GM12878 (cell line): ENCODE data around the gene LDOC1. TPM values are rescaled to one million over a fixed set of nuclear protein-coding genes. Genes with fewer than 3 reads are reported as not detected.

Experiments
- ATAC-seq: fragments of 200-7000 bp; cut with Tn5 transposase; 3 replicates; pipeline ENCODE4 v1.9.1; 2020; ENCODE audit warnings: mild to moderate bottlenecking, moderate library complexity
- BruUV-seq: library from RNA; stranded (reverse); fragments of 400-500 nt; replicated peaks from 2 replicates; lab custom pipeline; 2021; lab: Mats Ljungman, UMichigan
- CTCF ChIA-PET: fragments of 300-600 bp; sonication (Branson Sonifier 250); formaldehyde crosslinking; extraction: SDS; loops from one replicate; lab custom pipeline; 2021; ENCODE audit warnings: inconsistent platforms; lab: Yijun Ruan, JAX
- POLR2A ChIA-PET: fragments of 350-600 bp; formaldehyde crosslinking; extraction: SDS; loops from one replicate; lab custom pipeline; 2021; ENCODE audit warnings: inconsistent platforms; lab: Charles Lee
- RAD21 ChIA-PET: fragments of 300-600 bp; sonication (Branson Sonifier 250); formaldehyde crosslinking; loops from one replicate; lab custom pipeline; 2023; ENCODE audit warnings: antibody characterized with exemption; ENCODE audit not compliant: unreplicated experiment; lab: Charles Lee
- SMC1A ChIA-PET: fragments of 300-600 bp; sonication (Branson Sonifier 250); formaldehyde crosslinking; loops from one replicate; lab custom pipeline; 2023; ENCODE audit not compliant: unreplicated experiment, uncharacterized antibody; lab: Charles Lee
- DNase-seq: peaks from one replicate; pipeline ENCODE4 v3.0.0-alpha.2; 2011; ENCODE audit warnings: low read depth, low spot score
- FAIRE-seq: peaks from 3 replicates; lab custom pipeline; 2011; peaks lifted over from hg19 to GRCh38; lab: Jason Lieb, UNC
- H2AFZ ChIP-seq: 2 replicates; pipeline ENCODE4 v1.6.0; 2011; ENCODE audit warnings: low read depth, low read length, control low read depth; ENCODE audit not compliant: control insufficient read depth
- H3K27ac ChIP-seq: 2 replicates; pipeline ENCODE4 v1.5.1; 2011; ENCODE audit warnings: control low read depth; ENCODE audit not compliant: control insufficient read depth, insufficient read depth
- H3K27me3 ChIP-seq, 2 experiments: replicated peaks in 1 of 2; 2 replicates each; pipeline versions ENCODE4 v1.6.0 to v1.6.1; 2011; ENCODE audit warnings: low read length in 1 of 2; ENCODE audit not compliant: control insufficient read depth in 2 of 2, insufficient read depth in 2 of 2
- H3K36me3 ChIP-seq, 2 experiments: 2 replicates each; pipeline ENCODE4 v1.5.1; 2011; ENCODE audit warnings: low read length in 1 of 2; ENCODE audit not compliant: control insufficient read depth in 2 of 2, insufficient read depth in 2 of 2
- H3K4me1 ChIP-seq: 2 replicates; pipeline ENCODE4 v1.6.1; 2011; ENCODE audit warnings: mild to moderate bottlenecking, low read length, moderate library complexity, mixed read lengths; ENCODE audit not compliant: control insufficient read depth, insufficient read depth
- H3K4me2 ChIP-seq: 2 replicates; pipeline ENCODE4 v1.6.0; 2011; ENCODE audit warnings: control low read depth; ENCODE audit not compliant: control insufficient read depth, insufficient read depth
- H3K4me3 ChIP-seq: fragments of 200-600 bp; sonication (generic); 2 replicates; pipeline ENCODE4 v1.5.1; 2016
- H3K79me2 ChIP-seq: 2 replicates; pipeline ENCODE4 v1.6.0; 2011; ENCODE audit warnings: low read length; ENCODE audit not compliant: control insufficient read depth, insufficient read depth
- H3K9ac ChIP-seq: 2 replicates; pipeline ENCODE4 v1.8.0; 2011; ENCODE audit warnings: low read length, control low read depth, mixed read lengths; ENCODE audit not compliant: control insufficient read depth, insufficient read depth
- H3K9me3 ChIP-seq: replicated peaks from 3 replicates; pipeline ENCODE4 v1.5.1; 2011; ENCODE audit warnings: mild to moderate bottlenecking, low read length; ENCODE audit not compliant: control insufficient read depth, insufficient read depth
- H4K20me1 ChIP-seq: 2 replicates; pipeline ENCODE4 v1.6.0; 2011; ENCODE audit not compliant: control insufficient read depth, insufficient read depth
- BCL3 ChIP-seq: IDR thresholded peaks from 2 replicates; pipeline ENCODE4 v1.6.1; 2011; ENCODE audit warnings: borderline replicate concordance, low read depth, mild to moderate bottlenecking, moderate library complexity, low read length; ENCODE audit not compliant: insufficient read depth, poor library complexity, severe bottlenecking
- BMI1 ChIP-seq: fragments of 450-650 bp; IDR thresholded peaks from 2 replicates; pipeline ENCODE4 v1.6.1; 2016; ENCODE audit warnings: mild to moderate bottlenecking, moderate library complexity, borderline replicate concordance
- CBFB ChIP-seq: IDR thresholded peaks from 2 replicates; pipeline ENCODE4 v1.6.1; 2016; ENCODE audit warnings: antibody characterized with exemption, low read depth
- CHD2 ChIP-seq: IDR thresholded peaks from 2 replicates; pipeline ENCODE4 v1.6.1; 2011; ENCODE audit warnings: low read depth, low read length, improper control_type of control experiment, borderline replicate concordance
- E2F4 ChIP-seq: IDR thresholded peaks from 2 replicates; pipeline ENCODE4 v1.6.1; 2012; ENCODE audit warnings: low read depth, low read length, improper control_type of control experiment
- EED ChIP-seq: sonication (generic); IDR thresholded peaks from 2 replicates; pipeline ENCODE4 v1.6.1; 2016; ENCODE audit warnings: antibody characterized with exemption, low read depth
- EP300 ChIP-seq, 2 experiments: fragments of 150-350 bp in 1 of 2; IDR thresholded peaks; 2 replicates each; pipeline ENCODE4 v1.6.1; 2011 to 2012; ENCODE audit warnings: low read depth in 2 of 2, low read length in 2 of 2, borderline replicate concordance in 1 of 2, improper control_type of control experiment in 1 of 2, inconsistent platforms in 1 of 2; ENCODE audit not compliant: control insufficient read depth in 1 of 2
- HSF1 ChIP-seq: fragments of 150-350 bp; IDR thresholded peaks from 2 replicates; pipeline ENCODE4 v1.6.1; 2014; ENCODE audit warnings: mild to moderate bottlenecking, low read depth, low read length
- POLR2A ChIP-seq: IDR thresholded peaks from 2 replicates; pipeline ENCODE4 v1.6.1; 2011; ENCODE audit warnings: low read depth, mild to moderate bottlenecking, low read length
- POLR2AphosphoS5 ChIP-seq: IDR thresholded peaks from 2 replicates; pipeline ENCODE4 v1.6.1; 2011; ENCODE audit warnings: mild to moderate bottlenecking, low read length, inconsistent platforms
- RAD21 ChIP-seq: IDR thresholded peaks from 2 replicates; pipeline ENCODE4 v1.6.1; 2011; ENCODE audit warnings: mild to moderate bottlenecking, low read depth, low read length, moderate library complexity; ENCODE audit not compliant: insufficient read depth
- RB1 ChIP-seq: fragments of 450-650 bp; formaldehyde crosslinking; IDR thresholded peaks from 2 replicates; pipeline ENCODE4 v1.6.1; 2017; ENCODE audit warnings: mild to moderate bottlenecking, borderline replicate concordance
- TARDBP ChIP-seq: IDR thresholded peaks from 2 replicates; pipeline ENCODE4 v1.6.1; 2016; ENCODE audit warnings: borderline replicate concordance
- TBL1XR1 ChIP-seq: IDR thresholded peaks from 2 replicates; pipeline ENCODE4 v1.6.1; 2012; ENCODE audit warnings: low read depth, low read length, improper control_type of control experiment
- USF1 ChIP-seq: IDR thresholded peaks from 2 replicates; pipeline ENCODE4 v1.6.1; 2011; ENCODE audit warnings: borderline replicate concordance, low read depth, mild to moderate bottlenecking, moderate library complexity, mixed read lengths, low read length; ENCODE audit not compliant: insufficient read depth; ENCODE audit errors: extremely low read length
- ZNF217 ChIP-seq: fragments of 450-650 bp; IDR thresholded peaks from 2 replicates; pipeline ENCODE4 v1.6.1; 2017; ENCODE audit warnings: antibody characterized with exemption, mild to moderate bottlenecking
- ZNF384 ChIP-seq: IDR thresholded peaks from 2 replicates; pipeline ENCODE4 v1.6.1; 2012; ENCODE audit warnings: low read depth, mild to moderate bottlenecking, low read length, improper control_type of control experiment, borderline replicate concordance
- ZSCAN29 ChIP-seq: fragments of 450-650 bp; IDR thresholded peaks from 2 replicates; pipeline ENCODE4 v1.6.1; 2017; ENCODE audit warnings: mild to moderate bottlenecking, moderate library complexity
- WGBS: methylation state at CpG from one replicate; pipeline ENCODE4 v1.1.6; 2016; ENCODE audit warnings: low lambda C conversion rate; ENCODE audit not compliant: insufficient replicate concordance, insufficient coverage; ENCODE audit errors: missing lambda C conversion rate; 5-methylcytosine and 5-hydroxymethylcytosine counted together
- in situ Hi-C: fragments of 300-500 bp; cut with MboI; formaldehyde crosslinking; loops from 9 replicates; pipeline ENCODE4 v1.14.3; 2018; ENCODE audit warnings: mixed read lengths
- intact Hi-C: fragments of 100-400 bp; cut with micrococcal nuclease; formaldehyde crosslinking; loops from one replicate; pipeline ENCODE4 v1.14.2; 2022; ENCODE audit not compliant: unreplicated experiment
- polyA plus RNA-seq, 11 experiments: library from polyadenylated mRNA; depleted of rRNA in 4 of 11; unstranded in 6 of 11; stranded (reverse) in 5 of 11; fragments of >200 nt; fragmentation: Nextera tagmentation in 4 of 11; fragmentation: Illumina TruSeq in 1 of 11; extraction: Ambion mirVana in 4 of 11; extraction: Trizol in 1 of 11; gene quantifications; 1 replicate in 1 of 11; 2 replicates in 10 of 11; pipeline versions ENCODE4 v1.2.1 to v1.2.3, GENCODE V29; 2011 to 2016; ENCODE audit warnings: inconsistent platforms in 2 of 11, missing spikeins in 2 of 11, low read depth in 1 of 11
- total RNA-seq, 4 experiments: library from RNA; depleted of rRNA in 3 of 4; stranded (reverse); fragments of >200 nt in 3 of 4; fragmentation: Illumina TruSeq in 1 of 4; extraction: Trizol in 1 of 4; gene quantifications; 2 replicates each; pipeline versions ENCODE4 v1.2.1 to v1.2.3, GENCODE V29; 2013 to 2021

Gene LDOC1
- total and polyA plus RNA-seq, 10 of the 15 experiments (the other 5 are each of a cell fraction or from before 2014, with no cell fraction given): 0.04 to 0.28 (median 0.11) TPM; not detected in 7

GRCh38 chrX:141220342-141221008, 43.5 kb upstream of the LDOC1 start:
- 2% methylated on average over 3 of the region's 3 CpGs for WGBS
- intact Hi-C loops: no loop called here
- BruUV-seq: no TSS peak
- Histone ChIP-seq H2AFZ (no peak overlapping the region), H3K9me3 (no peaks in the 10 kb centered on the region), H3K9ac (no peak overlapping the region), H4K20me1 (no peaks in the 10 kb centered on the region), H3K79me2 (no peaks in the 10 kb centered on the region), H3K4me3 (no peak overlapping the region), H3K4me1 (no peaks in the 10 kb centered on the region), H3K27ac (no peak overlapping the region), H3K27me3 (no peaks in the 10 kb centered on the region), H3K4me2 (no peak overlapping the region), H3K36me3 (no peaks in the 10 kb centered on the region)
- ChIA-PET CTCF (no interaction called here), SMC1A (interaction anchor here (0.6 kb wide), 1 partner anchor 43 kb away, joined by 3 read pairs; no protein-coding TSS in a partner anchor), RAD21 (no interaction called here), POLR2A (no interaction called here)
- ATAC-seq (no peak), FAIRE-seq (no peak), DNase-seq (no peak)
- in situ Hi-C loops: no loop called here
- no peak for TF ChIP-seq EP300 (IDR thresholded peaks at IDR 0.05; ENCODE audit: borderline replicate concordance in 1 of 2, control insufficient read depth in 1 of 2, low read depth in 2 of 2, low read length in 2 of 2)
- TF ChIP-seq HSF1: no peak
- no peak for TF ChIP-seq TARDBP
- no peak for TF ChIP-seq ZSCAN29
- TF ChIP-seq CHD2: no peak
- no peak for TF ChIP-seq USF1
- no peak for TF ChIP-seq ZNF217
- TF ChIP-seq E2F4: no peak
- no peak for TF ChIP-seq ZNF384
- TF ChIP-seq EED: no peak
- TF ChIP-seq RAD21: no peak
- TF ChIP-seq RB1: no peak
- TF ChIP-seq BCL3: no peak
- TF ChIP-seq POLR2AphosphoS5: no peak
- no peak for TF ChIP-seq CBFB
- TF ChIP-seq TBL1XR1: no peak
- no peak for TF ChIP-seq POLR2A
- TF ChIP-seq BMI1: no peak
